ENCODE results near the gene TREM2.

The TREM2 gene

DNA sequence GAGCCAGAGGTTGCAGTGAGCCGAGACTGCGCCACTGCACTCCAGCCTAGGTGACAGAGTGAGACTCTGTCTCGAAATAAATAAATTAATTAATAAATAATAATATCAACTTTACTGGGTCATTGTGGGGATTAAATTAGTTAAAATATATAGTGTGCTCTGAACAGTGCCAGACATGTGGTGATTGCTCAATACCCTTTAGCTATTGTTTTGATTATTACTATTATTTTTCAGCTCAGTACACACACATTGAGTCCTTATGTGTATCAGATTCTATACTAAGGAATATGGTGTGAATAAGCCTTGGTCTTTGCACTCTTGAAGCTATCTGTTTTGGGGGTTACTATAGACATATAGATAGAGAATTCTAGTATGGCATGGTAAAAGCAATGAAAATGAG, 37.6 kb downstream of the TREM2 start:
- Histone ChIP-seq H3K9ac (ENCODE audit: low read length) (no peak overlapping the region), H3K9me2 (replicated peaks; ENCODE audit: insufficient read depth, low read length) (no peaks in the 10 kb centered on the region), H4K20me1 (ENCODE audit: insufficient read depth, low read length) (no peaks in the 10 kb centered on the region), H3K36me3 (replicated peaks; ENCODE audit: insufficient read depth, low read length) (no peaks in the 10 kb centered on the region), H3F3A (ENCODE audit: insufficient read depth, low read length) (no peaks in the 10 kb centered on the region), H3K4me1 (ENCODE audit: low read length) (no peaks in the 10 kb centered on the region), H3K79me2 (ENCODE audit: low read length) (no peaks in the 10 kb centered on the region), H3K9me3 (replicated peaks; ENCODE audit: insufficient read depth, low read length) (no peaks in the 10 kb centered on the region), H3K27ac (ENCODE audit: low read length) (no peak overlapping the region), H3K4me2 (ENCODE audit: low read depth, low read length) (no peak overlapping the region), H3K4me3 (ENCODE audit: low read length) (no peak overlapping the region), H3K27me3 (replicated peaks; ENCODE audit: insufficient read depth, low read length) (no peaks in the 10 kb centered on the region), H2AFZ (ENCODE audit: low read length) (no peak overlapping the region)
- DNase-seq, result no peak
- TF ChIP-seq EZH2 (optimal IDR thresholded peaks at IDR 0.05; ENCODE audit: low read depth, low read length) (no peak), EZH2phosphoT487 (IDR thresholded peaks at IDR 0.05; ENCODE audit: low read length) (no peak)
- TF ChIP-seq, protein P1, sequence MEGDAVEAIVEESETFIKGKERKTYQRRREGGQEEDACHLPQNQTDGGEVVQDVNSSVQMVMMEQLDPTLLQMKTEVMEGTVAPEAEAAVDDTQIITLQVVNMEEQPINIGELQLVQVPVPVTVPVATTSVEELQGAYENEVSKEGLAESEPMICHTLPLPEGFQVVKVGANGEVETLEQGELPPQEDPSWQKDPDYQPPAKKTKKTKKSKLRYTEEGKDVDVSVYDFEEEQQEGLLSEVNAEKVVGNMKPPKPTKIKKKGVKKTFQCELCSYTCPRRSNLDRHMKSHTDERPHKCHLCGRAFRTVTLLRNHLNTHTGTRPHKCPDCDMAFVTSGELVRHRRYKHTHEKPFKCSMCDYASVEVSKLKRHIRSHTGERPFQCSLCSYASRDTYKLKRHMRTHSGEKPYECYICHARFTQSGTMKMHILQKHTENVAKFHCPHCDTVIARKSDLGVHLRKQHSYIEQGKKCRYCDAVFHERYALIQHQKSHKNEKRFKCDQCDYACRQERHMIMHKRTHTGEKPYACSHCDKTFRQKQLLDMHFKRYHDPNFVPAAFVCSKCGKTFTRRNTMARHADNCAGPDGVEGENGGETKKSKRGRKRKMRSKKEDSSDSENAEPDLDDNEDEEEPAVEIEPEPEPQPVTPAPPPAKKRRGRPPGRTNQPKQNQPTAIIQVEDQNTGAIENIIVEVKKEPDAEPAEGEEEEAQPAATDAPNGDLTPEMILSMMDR (IDR thresholded peaks at IDR 0.05; ENCODE audit: low read length), result no peak

DNA sequence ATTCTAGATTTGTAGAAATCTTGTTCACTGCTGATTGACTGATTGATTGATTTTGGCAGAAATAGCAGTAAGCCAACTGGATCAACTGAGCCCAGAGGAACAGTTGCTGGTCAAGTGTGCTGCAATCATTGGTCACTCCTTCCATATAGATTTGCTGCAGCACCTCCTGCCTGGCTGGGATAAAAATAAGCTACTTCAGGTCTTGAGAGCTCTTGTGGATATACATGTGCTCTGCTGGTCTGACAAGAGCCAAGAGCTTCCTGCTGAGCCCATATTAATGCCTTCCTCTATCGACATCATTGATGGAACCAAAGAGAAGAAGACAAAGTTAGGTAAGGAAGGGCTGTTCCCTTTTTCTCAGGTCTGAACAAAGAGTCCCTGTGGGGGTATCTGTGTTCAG, 40.0 kb downstream of the TREM2 start:
- no peak overlapping the region for H3K4me2 ChIP-seq (ENCODE audit: low read depth, low read length)
- DNase-seq, result no peak

DNA sequence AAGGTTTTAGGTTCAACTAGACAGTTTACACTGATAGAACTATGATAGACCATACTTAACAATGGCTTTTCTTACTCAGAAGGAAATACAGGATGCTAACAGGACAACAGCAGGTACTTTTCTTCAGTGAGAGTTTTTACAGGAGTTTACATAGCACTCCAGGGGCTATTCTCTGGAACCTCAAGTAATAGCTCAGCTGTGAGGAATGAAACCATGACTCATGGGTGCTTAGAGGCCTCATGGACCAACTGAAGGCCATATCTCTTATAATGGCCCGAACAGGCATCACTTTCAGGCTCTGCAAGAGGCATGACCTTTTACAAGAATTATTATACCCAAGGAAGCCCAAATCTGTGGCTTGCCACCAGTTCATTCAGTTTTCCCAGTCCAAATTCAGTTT, 40.5 kb downstream of the TREM2 start:
- no peaks in the 10 kb centered on the region for H3K4me1 ChIP-seq (ENCODE audit: low read length)

More for the DNA sequence above, 40.0 kb downstream of the TREM2 start:
- TF ChIP-seq EZH2phosphoT487 (IDR thresholded peaks at IDR 0.05; ENCODE audit: low read length) (no peak), EZH2 (optimal IDR thresholded peaks at IDR 0.05; ENCODE audit: low read depth, low read length) (no peak)
- TF ChIP-seq, protein P1 (IDR thresholded peaks at IDR 0.05; ENCODE audit: low read length), result no peak
- Histone ChIP-seq H3K27me3 (replicated peaks; ENCODE audit: insufficient read depth, low read length) (no peaks in the 10 kb centered on the region), H3K9me2 (replicated peaks; ENCODE audit: insufficient read depth, low read length) (no peaks in the 10 kb centered on the region), H2AFZ (ENCODE audit: low read length) (no peak overlapping the region), H3K9me3 (replicated peaks; ENCODE audit: insufficient read depth, low read length) (no peaks in the 10 kb centered on the region), H3K4me3 (ENCODE audit: low read length) (no peak overlapping the region), H3K36me3 (replicated peaks; ENCODE audit: insufficient read depth, low read length) (no peaks in the 10 kb centered on the region), H4K20me1 (ENCODE audit: insufficient read depth, low read length) (no peaks in the 10 kb centered on the region), H3K4me1 (ENCODE audit: low read length) (no peaks in the 10 kb centered on the region), H3K9ac (ENCODE audit: low read length) (no peak overlapping the region), H3F3A (ENCODE audit: insufficient read depth, low read length) (no peaks in the 10 kb centered on the region), H3K27ac (ENCODE audit: low read length) (no peak overlapping the region), H3K79me2 (ENCODE audit: low read length) (no peaks in the 10 kb centered on the region)

More for the DNA sequence above, 40.5 kb downstream of the TREM2 start:
- Histone ChIP-seq H3K9me2 (replicated peaks; ENCODE audit: insufficient read depth, low read length) (no peaks in the 10 kb centered on the region), H4K20me1 (ENCODE audit: insufficient read depth, low read length) (no peaks in the 10 kb centered on the region), H3K27me3 (replicated peaks; ENCODE audit: insufficient read depth, low read length) (no peaks in the 10 kb centered on the region), H3K36me3 (replicated peaks; ENCODE audit: insufficient read depth, low read length) (no peaks in the 10 kb centered on the region), H3K27ac (ENCODE audit: low read length) (no peak overlapping the region), H3K9me3 (replicated peaks; ENCODE audit: insufficient read depth, low read length) (no peaks in the 10 kb centered on the region), H3F3A (ENCODE audit: insufficient read depth, low read length) (no peaks in the 10 kb centered on the region), H2AFZ (ENCODE audit: low read length) (no peak overlapping the region), H3K79me2 (ENCODE audit: low read length) (no peaks in the 10 kb centered on the region), H3K4me3 (ENCODE audit: low read length) (no peak overlapping the region), H3K9ac (ENCODE audit: low read length) (no peak overlapping the region), H3K4me2 (ENCODE audit: low read depth, low read length) (no peak overlapping the region)
- no peak for TF ChIP-seq EZH2 (optimal IDR thresholded peaks at IDR 0.05; ENCODE audit: low read depth, low read length)
- no peak for TF ChIP-seq EZH2phosphoT487 (IDR thresholded peaks at IDR 0.05; ENCODE audit: low read length)
- TF ChIP-seq, protein P1 (IDR thresholded peaks at IDR 0.05; ENCODE audit: low read length), result no peak
- no peak for DNase-seq

Measured in MM.1S (cell line).